Astrocyte of the spinal cord (primary cell): ENCODE data around the gene HEATR5B.
"Not testable (repeated sequence)": the region's sequence is repeated elsewhere in the genome, so short reads cannot be mapped to it uniquely, and the experiment has no call there.

Experiments used
- DNase-seq: peaks from one replicate; pipeline ENCODE4 v3.0.0; 2011; ENCODE audit warnings: low read depth, low spot score
- H3K4me3 ChIP-seq: 2 replicates; pipeline ENCODE4 v1.5.1; 2011; ENCODE audit warnings: low read depth, mild to moderate bottlenecking, low read length, moderate library complexity
- in situ Hi-C: cut with HindIII; loops from 2 replicates; pipeline ENCODE4 v1.10.0; 2017; ENCODE audit warnings: low sequenced_read_pairs
- TF ChIP-seq, protein P1 (sequence below): IDR thresholded peaks from 2 replicates; pipeline ENCODE4 v1.5.1; 2012; ENCODE audit warnings: low read depth, mild to moderate bottlenecking, low read length, inconsistent platforms

HEATR5B gene

DNA sequence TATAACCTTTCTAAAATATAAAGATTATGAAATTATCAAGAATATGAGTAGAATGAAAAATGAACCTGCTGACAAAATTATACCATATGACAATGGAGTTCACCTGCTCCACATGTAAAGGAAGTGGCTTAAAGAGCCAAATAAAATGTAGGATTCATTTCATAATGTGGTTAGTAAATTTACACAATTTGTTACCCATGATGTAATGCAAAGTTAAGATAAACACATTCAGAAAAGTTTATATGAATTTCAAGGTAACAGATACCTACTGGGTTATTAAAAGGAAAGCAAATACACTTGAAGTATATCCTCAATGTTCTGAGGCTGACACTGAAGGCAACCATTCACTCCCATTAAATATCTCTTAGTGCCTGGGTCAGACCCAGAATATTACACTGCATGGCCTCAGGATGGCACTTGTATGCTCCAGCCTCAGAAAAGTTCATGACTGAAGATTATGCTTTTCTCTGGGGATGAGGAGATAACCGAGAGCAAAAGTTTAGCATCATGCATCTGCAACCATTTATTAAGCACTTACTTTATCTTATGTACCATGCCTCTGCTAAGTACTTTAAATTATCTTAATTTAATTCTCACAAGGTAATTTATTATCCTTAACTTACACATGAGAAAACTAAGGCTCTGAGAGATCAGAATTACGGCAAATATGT, 124.0 kb downstream of the HEATR5B start:
- TF ChIP-seq, protein P1, sequence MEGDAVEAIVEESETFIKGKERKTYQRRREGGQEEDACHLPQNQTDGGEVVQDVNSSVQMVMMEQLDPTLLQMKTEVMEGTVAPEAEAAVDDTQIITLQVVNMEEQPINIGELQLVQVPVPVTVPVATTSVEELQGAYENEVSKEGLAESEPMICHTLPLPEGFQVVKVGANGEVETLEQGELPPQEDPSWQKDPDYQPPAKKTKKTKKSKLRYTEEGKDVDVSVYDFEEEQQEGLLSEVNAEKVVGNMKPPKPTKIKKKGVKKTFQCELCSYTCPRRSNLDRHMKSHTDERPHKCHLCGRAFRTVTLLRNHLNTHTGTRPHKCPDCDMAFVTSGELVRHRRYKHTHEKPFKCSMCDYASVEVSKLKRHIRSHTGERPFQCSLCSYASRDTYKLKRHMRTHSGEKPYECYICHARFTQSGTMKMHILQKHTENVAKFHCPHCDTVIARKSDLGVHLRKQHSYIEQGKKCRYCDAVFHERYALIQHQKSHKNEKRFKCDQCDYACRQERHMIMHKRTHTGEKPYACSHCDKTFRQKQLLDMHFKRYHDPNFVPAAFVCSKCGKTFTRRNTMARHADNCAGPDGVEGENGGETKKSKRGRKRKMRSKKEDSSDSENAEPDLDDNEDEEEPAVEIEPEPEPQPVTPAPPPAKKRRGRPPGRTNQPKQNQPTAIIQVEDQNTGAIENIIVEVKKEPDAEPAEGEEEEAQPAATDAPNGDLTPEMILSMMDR = no peak
- no peak overlapping the region for H3K4me3 ChIP-seq
- in situ Hi-C loops = no loop called here
- DNase-seq = no peak

DNA sequence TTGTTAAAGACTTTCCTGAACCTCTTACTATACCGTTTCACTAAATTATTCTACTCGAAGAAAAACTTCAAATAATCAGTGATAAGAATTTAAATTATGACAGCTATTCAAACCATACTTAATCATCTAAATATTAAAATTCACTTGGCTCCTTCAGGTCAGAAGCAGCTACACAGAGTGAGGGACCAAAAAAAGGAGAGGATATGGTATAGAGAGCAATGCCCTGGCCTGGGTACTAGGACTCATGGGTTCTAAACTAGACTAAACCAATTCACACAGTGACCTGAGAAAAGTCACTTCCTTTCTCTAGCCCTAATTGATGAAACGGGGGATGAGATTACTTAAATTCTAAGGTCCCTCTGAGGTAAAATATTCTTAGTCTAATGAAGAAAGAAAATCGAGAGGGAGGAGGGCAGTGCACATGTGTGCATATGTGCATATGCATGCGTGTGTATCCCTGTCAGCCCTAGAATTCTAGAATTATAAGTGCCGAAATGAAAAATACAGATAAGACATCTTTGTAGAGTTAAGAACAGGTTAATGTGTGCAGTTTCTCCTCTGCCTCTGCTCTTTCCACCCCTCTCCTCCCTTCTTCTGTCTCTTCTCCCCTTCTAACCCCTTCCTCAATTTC, 129.1 kb downstream of the HEATR5B start:
- TF ChIP-seq, protein P1 = no peak
- DNase-seq = no peak
- in situ Hi-C loops = no loop called here
- no peak overlapping the region for H3K4me3 ChIP-seq

DNA sequence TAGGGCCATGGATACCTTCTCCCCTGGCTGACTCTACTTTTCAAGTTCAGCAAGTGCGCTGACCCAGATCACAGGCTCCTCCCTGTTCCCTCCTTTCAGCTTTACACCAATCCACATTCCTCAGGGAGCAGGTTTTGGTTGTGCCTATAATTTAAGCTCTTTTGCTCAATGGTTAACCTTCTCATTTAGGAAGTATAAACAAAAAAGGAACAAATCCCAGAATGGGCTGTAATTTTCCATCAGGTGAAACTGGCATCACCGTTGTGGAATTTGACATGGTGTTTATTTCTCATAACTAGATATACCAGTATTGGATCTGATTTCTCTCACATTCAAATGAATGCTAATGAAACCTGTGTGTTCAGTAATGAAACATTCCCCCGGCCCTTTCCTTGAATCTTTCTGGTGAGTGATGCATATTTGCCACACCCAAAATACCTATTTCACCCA, 131.4 kb downstream of the HEATR5B start:
- TF ChIP-seq, protein P1 = no peak
- H3K4me3 ChIP-seq = no peak overlapping the region
- in situ Hi-C loops = no loop called here
- no peak for DNase-seq

DNA sequence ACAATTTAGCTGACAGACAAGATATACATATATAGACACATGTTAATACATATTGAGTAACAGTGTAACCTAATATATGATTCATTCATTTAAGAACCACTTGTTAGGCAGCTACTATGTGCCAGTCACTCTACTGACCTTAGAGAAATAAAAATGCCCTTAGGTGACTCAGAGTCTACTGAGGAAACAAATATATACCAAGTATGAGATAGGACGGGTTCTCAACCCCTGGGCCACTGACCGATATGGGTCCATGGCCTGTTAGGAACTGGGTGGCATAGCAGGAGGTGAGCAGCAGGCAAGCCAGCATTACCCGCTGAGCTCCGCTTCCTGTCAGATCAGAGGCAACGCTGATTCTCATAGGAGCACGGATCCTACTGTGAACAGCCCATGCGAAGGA, 132.6 kb downstream of the HEATR5B start:
- in situ Hi-C loops = no loop called here
- TF ChIP-seq, protein P1 = no peak
- no peak overlapping the region for H3K4me3 ChIP-seq
- DNase-seq = peak; percentile 2

DNA sequence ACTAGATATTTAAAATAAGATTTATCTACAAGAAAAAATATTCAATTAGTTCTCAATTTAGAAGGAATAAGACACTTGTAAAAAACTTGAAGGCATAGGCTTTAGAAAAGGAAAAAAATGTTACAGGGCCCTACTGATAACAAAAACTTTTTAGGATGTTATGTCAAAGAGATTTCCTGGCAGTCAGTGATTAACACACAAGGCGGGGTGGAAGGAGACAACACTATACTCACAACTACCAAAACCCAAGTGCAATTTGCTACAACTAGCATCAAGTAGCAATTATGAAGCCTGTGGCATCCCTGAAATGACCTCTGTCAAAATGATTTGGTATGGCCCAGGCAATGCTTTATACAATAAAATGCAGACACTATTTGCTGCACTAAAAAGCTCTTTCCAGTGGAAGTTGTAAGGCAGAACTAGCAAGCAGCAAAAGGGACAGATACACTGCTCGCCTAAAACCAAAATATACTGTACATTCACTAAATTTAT, 133.1 kb downstream of the HEATR5B start:
- in situ Hi-C loops = no loop called here
- no peak overlapping the region for H3K4me3 ChIP-seq
- DNase-seq = no peak
- TF ChIP-seq, protein P1 = no peak

DNA sequence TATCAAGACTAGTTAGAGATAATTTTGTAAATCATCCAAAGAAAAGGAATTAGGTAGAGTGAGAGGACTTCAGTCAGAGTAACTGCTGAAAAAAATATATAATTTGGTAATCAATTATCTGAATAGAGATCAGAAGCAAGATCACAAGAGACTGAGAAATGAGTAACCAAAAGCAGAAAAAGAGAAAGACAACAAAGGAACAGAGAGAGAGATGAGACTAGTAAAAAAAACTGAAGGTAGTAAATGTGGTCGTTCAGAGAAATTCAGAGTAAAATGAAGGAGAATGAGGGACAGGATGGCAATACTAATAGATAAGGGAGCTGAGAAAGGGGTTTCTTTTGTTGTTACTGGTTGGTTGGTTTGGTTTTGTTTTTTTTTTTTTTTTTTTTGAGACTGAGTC, 134.3 kb downstream of the HEATR5B start:
- in situ Hi-C loops = no loop called here
- DNase-seq = no peak
- TF ChIP-seq, protein P1 = no peak
- no peak overlapping the region for H3K4me3 ChIP-seq

DNA sequence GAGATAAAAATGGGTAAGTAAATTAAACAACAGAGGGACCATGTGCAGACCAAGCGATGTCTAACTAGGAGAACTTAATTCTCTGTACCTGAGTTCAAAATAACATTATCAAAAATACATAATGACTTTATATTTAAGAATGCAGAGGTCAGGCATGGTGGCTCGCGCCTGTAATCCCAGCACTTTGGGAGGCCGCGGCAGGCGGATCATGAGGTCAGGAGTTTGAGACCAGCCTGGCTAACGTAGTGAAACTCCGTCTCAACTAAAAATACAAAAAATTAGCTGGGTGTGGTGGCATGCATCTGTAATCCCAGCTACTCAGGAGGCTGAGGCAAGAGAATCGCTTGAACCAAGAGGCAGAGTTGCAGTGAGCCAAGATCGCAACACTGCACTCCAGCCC, 138.9 kb downstream of the HEATR5B start:
- H3K4me3 ChIP-seq, in situ Hi-C loops, DNase-seq: not testable (repeated sequence)
